Gastroesophageal sphincter (tissue), 4 donors: ENCODE data around the gene KCNC3. TPM values are rescaled to one million over a fixed set of nuclear protein-coding genes. Genes with fewer than 3 reads are reported as not detected.

ENCODE experiments used
- ATAC-seq: fragments of 150-250 bp; one replicate; pipeline ENCODE4 v1.9.1; 2016; ENCODE audit warnings: mild to moderate bottlenecking, moderate library complexity
- H3K27ac ChIP-seq, 4 donors: fragments of 200-600 bp; sonication (generic) in 3 of 4; 1 replicate in 3 of 4; 2 replicates in 1 of 4; pipeline ENCODE4 v1.5.1; 2016 to 2019
- H3K27me3 ChIP-seq: fragments of 200-600 bp; sonication (generic); one replicate; pipeline ENCODE4 v1.5.1; 2019
- H3K36me3 ChIP-seq, 2 donors: fragments of 200-600 bp; sonication (generic); one replicate each; pipeline ENCODE4 v1.5.1; 2019; ENCODE audit warnings: control low read depth in 1 of 2
- H3K4me1 ChIP-seq, 3 donors: fragments of 200-600 bp; sonication (generic); 1 replicate in 2 of 3; 2 replicates in 1 of 3; pipeline ENCODE4 v1.5.1; 2016 to 2019; ENCODE audit warnings: control low read depth in 2 of 3
- H3K4me3 ChIP-seq, 2 donors: fragments of 200-600 bp; sonication (generic); one replicate each; pipeline ENCODE4 v1.5.1; 2019; ENCODE audit warnings: mild to moderate bottlenecking in 1 of 2, moderate library complexity in 1 of 2
- H3K9me3 ChIP-seq, 3 donors: fragments of 200-600 bp; sonication (generic); one replicate each; pipeline ENCODE4 v1.5.1; 2017 to 2019; ENCODE audit warnings: control low read depth in 2 of 3
- EP300 ChIP-seq: sonication (generic); formaldehyde crosslinking; IDR thresholded peaks from one replicate; pipeline ENCODE4 v1.6.1; 2017; ENCODE audit warnings: antibody characterized with exemption, mild to moderate bottlenecking
- POLR2A ChIP-seq, 2 donors: fragments of 450-650 bp; IDR thresholded peaks; one replicate each; pipeline ENCODE4 v1.6.1; 2017; ENCODE audit warnings: antibody characterized with exemption in 2 of 2, mild to moderate bottlenecking in 2 of 2, moderate library complexity in 1 of 2
- POLR2AphosphoS5 ChIP-seq: sonication (generic); formaldehyde crosslinking; IDR thresholded peaks from one replicate; pipeline ENCODE4 v1.6.1; 2017; ENCODE audit warnings: antibody characterized with exemption
- WGBS, 2 donors: methylation state at CpG; one replicate each; pipeline ENCODE4 v1.1.5; 2018; ENCODE audit warnings: low coverage in 1 of 2; 5-methylcytosine and 5-hydroxymethylcytosine counted together
- total RNA-seq, 4 donors: library from RNA; depleted of rRNA; stranded (reverse); fragments of >200 nt; gene quantifications; one replicate each; pipeline ENCODE4 v1.1.0, GENCODE V29; 2016
- TF ChIP-seq, protein P1 (sequence below), 4 experiments: fragments of 200-600 bp in 2 of 4; fragments of 450-650 bp in 2 of 4; sonication (generic) in 1 of 4; IDR thresholded peaks; one replicate each; pipeline ENCODE4 v1.5.1; 2017 to 2019; ENCODE audit warnings: antibody characterized with exemption in 4 of 4, mild to moderate bottlenecking in 2 of 4, moderate library complexity in 2 of 4

Gene KCNC3
- total RNA-seq, 4 donors from 2014 or later: 0.16 to 0.67 (median 0.58) TPM; not detected in 1

DNA sequence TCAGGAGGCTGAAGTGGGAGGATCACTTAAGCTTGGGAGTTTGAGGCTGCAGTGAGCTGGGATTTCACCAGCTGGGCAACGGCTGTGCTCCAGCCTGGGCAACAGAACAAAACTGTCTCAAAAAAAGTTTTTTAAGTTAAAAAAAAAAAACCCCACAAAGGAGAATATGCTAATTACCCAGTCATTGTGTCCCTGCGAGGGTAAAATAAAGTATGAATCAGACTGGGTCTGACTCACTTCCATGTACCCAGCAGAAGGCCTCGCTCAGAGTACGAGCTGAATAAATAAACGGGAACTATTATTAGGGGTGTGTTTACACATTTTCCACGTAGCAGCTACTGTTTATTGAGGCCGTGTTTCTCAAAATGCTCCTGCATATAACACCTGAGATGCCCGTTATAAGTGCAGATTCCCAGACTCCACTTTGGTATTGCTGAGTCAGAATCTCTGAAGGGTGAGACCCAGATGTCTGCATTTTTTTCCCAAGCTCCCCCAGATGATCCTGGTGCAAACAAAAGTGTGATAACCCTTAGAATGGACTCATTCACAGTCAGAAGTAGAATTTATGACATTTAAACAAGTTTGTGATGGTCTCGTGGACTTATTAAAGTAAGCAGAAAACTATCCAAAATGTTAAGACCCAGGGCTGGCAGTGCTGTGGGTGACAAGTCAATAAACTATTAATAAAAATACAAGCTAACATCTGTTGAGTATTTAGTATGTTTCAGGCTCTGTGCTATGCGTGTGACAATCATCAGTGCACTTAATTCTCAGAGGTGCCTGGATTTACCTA, 28.2 kb downstream of the KCNC3 start:
- no peak overlapping the region for H3K4me3 ChIP-seq
- no peaks in the 10 kb centered on the region for H3K4me1 ChIP-seq
- no peak for ATAC-seq
- peaks cover 0 to 10% of the 10 kb centered on the region in 2 donors for H3K36me3 ChIP-seq
- H3K27me3 ChIP-seq: peaks cover 22% of the 10 kb centered on the region
- H3K9me3 ChIP-seq: peaks cover 0 to 11% (median 0%) of the 10 kb centered on the region in 3 donors
- H3K27ac ChIP-seq: no peak overlapping the region
- TF ChIP-seq POLR2AphosphoS5 (no peak), POLR2A (IDR thresholded peaks at IDR 0.05) (no peak), EP300 (no peak)
- TF ChIP-seq, protein P1, sequence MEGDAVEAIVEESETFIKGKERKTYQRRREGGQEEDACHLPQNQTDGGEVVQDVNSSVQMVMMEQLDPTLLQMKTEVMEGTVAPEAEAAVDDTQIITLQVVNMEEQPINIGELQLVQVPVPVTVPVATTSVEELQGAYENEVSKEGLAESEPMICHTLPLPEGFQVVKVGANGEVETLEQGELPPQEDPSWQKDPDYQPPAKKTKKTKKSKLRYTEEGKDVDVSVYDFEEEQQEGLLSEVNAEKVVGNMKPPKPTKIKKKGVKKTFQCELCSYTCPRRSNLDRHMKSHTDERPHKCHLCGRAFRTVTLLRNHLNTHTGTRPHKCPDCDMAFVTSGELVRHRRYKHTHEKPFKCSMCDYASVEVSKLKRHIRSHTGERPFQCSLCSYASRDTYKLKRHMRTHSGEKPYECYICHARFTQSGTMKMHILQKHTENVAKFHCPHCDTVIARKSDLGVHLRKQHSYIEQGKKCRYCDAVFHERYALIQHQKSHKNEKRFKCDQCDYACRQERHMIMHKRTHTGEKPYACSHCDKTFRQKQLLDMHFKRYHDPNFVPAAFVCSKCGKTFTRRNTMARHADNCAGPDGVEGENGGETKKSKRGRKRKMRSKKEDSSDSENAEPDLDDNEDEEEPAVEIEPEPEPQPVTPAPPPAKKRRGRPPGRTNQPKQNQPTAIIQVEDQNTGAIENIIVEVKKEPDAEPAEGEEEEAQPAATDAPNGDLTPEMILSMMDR (IDR thresholded peaks at IDR 0.05): no peak
- WGBS, 2 donors: 42 to 45% methylated on average over 6 to 10 of the region's 10 CpGs

DNA sequence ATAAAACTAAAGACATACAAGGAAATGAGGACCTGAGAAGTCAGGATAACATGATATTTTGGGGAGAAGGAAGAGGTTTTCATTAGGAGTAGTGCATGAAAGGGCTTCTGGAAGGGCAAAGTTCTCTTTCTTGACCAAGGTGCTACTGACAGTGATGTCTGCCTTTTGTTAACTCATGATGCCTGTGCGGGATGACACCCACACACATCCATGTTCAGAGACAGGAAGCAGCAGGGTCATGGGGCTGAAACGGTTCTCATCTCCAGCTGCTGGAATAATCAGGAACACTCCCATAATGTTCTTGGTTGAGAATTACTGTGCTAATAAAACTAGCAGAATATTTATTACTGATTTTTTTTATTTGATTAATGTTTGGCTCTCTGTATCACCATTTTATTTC, 29.1 kb downstream of the KCNC3 start:
- Histone ChIP-seq H3K4me1 (no peaks in the 10 kb centered on the region), H3K27ac (no peak overlapping the region), H3K36me3 (peaks cover 0 to 10% of the 10 kb centered on the region in 2 donors), H3K27me3 (peaks cover 16% of the 10 kb centered on the region), H3K4me3 (no peak overlapping the region), H3K9me3 (peaks cover 0 to 11% (median 0%) of the 10 kb centered on the region in 3 donors)
- no peak for ATAC-seq
- TF ChIP-seq POLR2A (IDR thresholded peaks at IDR 0.05) (no peak), EP300 (no peak), POLR2AphosphoS5 (no peak)
- TF ChIP-seq, protein P1 (IDR thresholded peaks at IDR 0.05): no peak
- WGBS, 2 donors: 30 to 53% methylated on average over 2 of the region's 2 CpGs

DNA sequence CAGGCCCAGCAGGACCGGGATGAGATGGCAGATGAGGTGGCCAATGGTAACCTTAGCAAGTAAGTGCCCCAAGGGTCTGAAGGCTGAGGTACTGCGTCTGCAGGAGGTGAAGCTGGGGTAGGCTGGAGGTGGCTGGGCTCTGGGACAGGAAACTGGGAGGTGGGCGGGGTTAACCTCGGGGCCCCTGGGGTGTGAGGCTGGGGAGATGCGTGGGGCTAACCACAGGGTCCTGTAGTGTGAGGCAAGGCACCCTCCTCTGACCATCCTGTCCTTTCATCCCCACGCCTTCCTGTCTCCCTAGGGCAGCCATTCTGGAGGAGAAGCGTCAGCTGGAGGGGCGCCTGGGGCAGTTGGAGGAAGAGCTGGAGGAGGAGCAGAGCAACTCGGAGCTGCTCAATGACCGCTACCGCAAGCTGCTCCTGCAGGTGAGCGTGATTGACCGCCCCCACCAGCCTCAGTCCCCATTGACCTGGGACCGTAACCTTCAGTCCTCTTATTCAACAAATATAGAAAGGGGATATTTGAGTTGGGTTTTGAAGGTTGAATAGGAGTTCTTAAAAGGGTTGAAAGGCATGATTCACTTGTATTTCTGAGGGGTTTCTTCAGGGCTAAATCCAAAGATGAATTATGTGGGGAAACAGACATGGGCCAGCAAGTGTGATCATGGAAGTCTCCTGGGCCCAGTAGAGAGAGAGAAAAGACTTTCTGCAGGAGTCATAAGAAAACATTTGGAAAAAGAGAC, 35.7 kb downstream of the KCNC3 start:
- Histone ChIP-seq H3K9me3 (peaks cover 0 to 14% (median 0%) of the 10 kb centered on the region in 3 donors), H3K27me3 (peaks cover 42% of the 10 kb centered on the region), H3K4me1 (no peaks in the 10 kb centered on the region), H3K4me3 (no peak overlapping the region), H3K36me3 (peaks cover 0 to 23% of the 10 kb centered on the region in 2 donors), H3K27ac (no peak overlapping the region)
- ATAC-seq: no peak
- WGBS, 2 donors: 37% methylated on average over 4 of the region's 14 CpGs; no CpG with 5 or more reads in 1 of the 2 donors
- TF ChIP-seq POLR2AphosphoS5 (no peak), POLR2A (IDR thresholded peaks at IDR 0.05) (no peak), EP300 (no peak)
- TF ChIP-seq, protein P1 (IDR thresholded peaks at IDR 0.05): no peak

DNA sequence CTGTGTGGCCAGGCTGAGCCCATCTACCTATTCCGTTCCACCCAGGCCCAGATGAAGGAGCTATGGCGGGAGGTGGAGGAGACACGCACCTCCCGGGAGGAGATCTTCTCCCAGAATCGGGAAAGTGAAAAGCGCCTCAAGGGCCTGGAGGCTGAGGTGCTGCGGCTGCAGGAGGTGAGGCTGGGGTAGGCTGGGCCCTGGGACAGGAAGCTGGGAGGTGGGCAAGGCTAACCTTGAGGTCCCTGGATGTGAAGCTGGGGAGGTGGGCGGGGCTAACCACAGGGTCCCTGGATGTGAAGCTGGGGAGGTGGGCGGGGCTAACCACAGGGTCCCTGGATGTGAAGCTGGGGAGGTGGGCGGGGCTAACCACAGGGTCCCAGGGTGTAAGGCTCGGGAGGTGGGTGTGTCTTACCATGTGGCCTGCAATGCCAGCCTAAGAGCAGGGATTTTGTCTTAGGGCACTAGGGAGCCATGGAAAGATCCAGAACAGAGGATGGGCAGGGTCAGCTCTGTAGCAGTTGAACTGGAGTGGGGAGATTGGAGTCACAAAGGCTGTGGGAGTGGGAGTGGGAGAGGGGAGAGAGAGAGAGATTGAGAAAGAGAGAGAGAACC, 36.9 kb downstream of the KCNC3 start:
- no peaks in the 10 kb centered on the region for H3K4me1 ChIP-seq
- 0 to 50% methylated on average over 1 of the region's 11 CpGs for WGBS, 2 donors
- peaks cover 0 to 25% (median 0%) of the 10 kb centered on the region in 3 donors for H3K9me3 ChIP-seq
- TF ChIP-seq EP300 (no peak), POLR2A (IDR thresholded peaks at IDR 0.05) (no peak), POLR2AphosphoS5 (no peak)
- TF ChIP-seq, protein P1 (IDR thresholded peaks at IDR 0.05): no peak
- H3K4me3 ChIP-seq: no peak overlapping the region
- peaks cover 0 to 33% of the 10 kb centered on the region in 2 donors for H3K36me3 ChIP-seq
- ATAC-seq: no peak
- H3K27me3 ChIP-seq: peaks cover 37% of the 10 kb centered on the region
- H3K27ac ChIP-seq: no peak overlapping the region
